Keratinocyte (primary cell): Measurements from ENCODE around the gene S100A1. TPM values are rescaled to one million over a fixed set of nuclear protein-coding genes. Genes with fewer than 3 reads are reported as not detected.

Source experiments
- DNase-seq: peaks from one replicate; pipeline ENCODE4 v3.0.0-alpha.2; 2011; ENCODE audit warnings: low read depth, missing footprints, low spot score
- FAIRE-seq: peaks from 2 replicates; lab custom pipeline; 2011; peaks lifted over from hg19 to GRCh38; lab: Jason Lieb, UNC
- H2AFZ ChIP-seq: 2 replicates; pipeline ENCODE4 v1.6.0; 2012; ENCODE audit warnings: low read length, control low read depth, inconsistent platforms; ENCODE audit not compliant: control insufficient read depth
- H3K27ac ChIP-seq: 2 replicates; pipeline ENCODE4 v1.5.1; 2011; ENCODE audit warnings: low read length; ENCODE audit not compliant: control insufficient read depth, insufficient read depth
- H3K27me3 ChIP-seq: 3 replicates; pipeline ENCODE4 v1.6.0; 2011; ENCODE audit warnings: low read length; ENCODE audit not compliant: control insufficient read depth, insufficient read depth; ENCODE audit errors: extremely low read depth
- H3K36me3 ChIP-seq, 2 experiments: 2 replicates in 1 of 2; 3 replicates in 1 of 2; pipeline ENCODE4 v1.5.1; 2011; ENCODE audit warnings: low read length in 2 of 2, mild to moderate bottlenecking in 1 of 2; ENCODE audit not compliant: control insufficient read depth in 2 of 2, insufficient read depth in 2 of 2; ENCODE audit errors: extremely low read depth in 1 of 2
- H3K4me1 ChIP-seq: 3 replicates; pipeline ENCODE4 v1.5.1; 2011; ENCODE audit warnings: low read length; ENCODE audit not compliant: control insufficient read depth, insufficient read depth; ENCODE audit errors: extremely low read depth
- H3K4me2 ChIP-seq: 3 replicates; pipeline ENCODE4 v1.6.0; 2011; ENCODE audit warnings: low read depth, low read length; ENCODE audit not compliant: control insufficient read depth, insufficient read depth; ENCODE audit errors: extremely low read depth
- H3K4me3 ChIP-seq, 3 experiments: fragments of 200-600 bp in 1 of 3; sonication (generic) in 1 of 3; 2 replicates in 2 of 3; 3 replicates in 1 of 3; pipeline ENCODE4 v1.5.1; 2011 to 2016; ENCODE audit warnings: low read length in 3 of 3, mild to moderate bottlenecking in 3 of 3, control low read depth in 2 of 3, inconsistent platforms in 1 of 3, low read depth in 1 of 3, mixed read lengths in 1 of 3, mixed run types in 1 of 3, moderate library complexity in 1 of 3; ENCODE audit not compliant: control insufficient read depth in 2 of 3, insufficient read depth in 2 of 3; ENCODE audit errors: extremely low read depth in 1 of 3
- H3K79me2 ChIP-seq: 2 replicates; pipeline ENCODE4 v1.6.0; 2012; ENCODE audit warnings: low read length; ENCODE audit not compliant: control insufficient read depth, insufficient read depth
- H3K9ac ChIP-seq: 3 replicates; pipeline ENCODE4 v1.6.0; 2011; ENCODE audit warnings: low read length; ENCODE audit not compliant: control insufficient read depth, insufficient read depth; ENCODE audit errors: extremely low read depth
- H3K9me1 ChIP-seq: 3 replicates; pipeline ENCODE4 v1.6.0; 2011; ENCODE audit warnings: low read length; ENCODE audit not compliant: control insufficient read depth, insufficient read depth; ENCODE audit errors: extremely low read depth
- H3K9me3 ChIP-seq: 2 replicates; pipeline ENCODE4 v1.5.1; 2012; ENCODE audit warnings: low read depth, low read length; ENCODE audit not compliant: control insufficient read depth
- H4K20me1 ChIP-seq: 3 replicates; pipeline ENCODE4 v1.6.0; 2011; ENCODE audit warnings: low read length; ENCODE audit not compliant: control insufficient read depth, insufficient read depth; ENCODE audit errors: extremely low read depth
- CTCF ChIP-seq, 3 experiments: IDR thresholded peaks in 1 of 3; conservative IDR thresholded peaks in 1 of 3; optimal IDR thresholded peaks in 1 of 3; 2 replicates in 2 of 3; 3 replicates in 1 of 3; pipeline versions ENCODE3 to v1.5.1; 2011; ENCODE audit warnings: low read length in 3 of 3, mild to moderate bottlenecking in 3 of 3, moderate library complexity in 2 of 3, control low read depth in 1 of 3, inconsistent platforms in 1 of 3; ENCODE audit not compliant: insufficient read depth in 2 of 3; ENCODE audit errors: extremely low read depth in 1 of 3
- EZH2 ChIP-seq: IDR thresholded peaks from one replicate; pipeline ENCODE4 v1.6.1; 2012; ENCODE audit warnings: inconsistent platforms, mild to moderate bottlenecking, low read length, moderate library complexity
- dilution Hi-C: fragments of 300-500 bp; cut with MboI; formaldehyde crosslinking; loops from one replicate; pipeline ENCODE4 v1.7.0; 2020; ENCODE audit warnings: low sequenced_read_pairs; ENCODE audit not compliant: extremely low pct_ligation_motif_present
- polyA plus RNA-seq, 5 experiments: library from polyadenylated mRNA; depleted of rRNA in 3 of 5; stranded (reverse) in 3 of 5; stranded (forward) in 1 of 5; unstranded in 1 of 5; fragments of >200 nt; gene quantifications; 1 replicate in 1 of 5; 2 replicates in 3 of 5; 3 replicates in 1 of 5; pipeline versions ENCODE4 v1.2.1 to v1.2.3, GENCODE V29; 2011 to 2012; ENCODE audit warnings: missing spikeins in 2 of 5, low read depth in 1 of 5, low replicate concordance in 1 of 5

Gene S100A1
- polyA plus RNA-seq, 1 donor (not counting 4 experiments of a cell fraction or from before 2014, with no cell fraction given): 0.12 TPM

GRCh38 chr1:153633754-153634665 is 5.8 kb downstream of the S100A1 start, which contains the start of gene CHTOP:
Gene CHTOP (plus strand): TSS chr1:153634066. CDS start chr1:153636589, 2,523 bp downstream.
- dilution Hi-C loops: no loop called here
- Histone ChIP-seq H3K9me1 (no peaks in the 10 kb centered on the region), H3K4me1 (peaks cover 13% of the 10 kb centered on the region), H3K9me3 (no peaks in the 10 kb centered on the region), H3K36me3 (peaks cover 13 to 30% of the 10 kb centered on the region in 2 experiments), H3K9ac (peak within 1 kb of the TSS; percentile 100), H3K27me3 (no peaks in the 10 kb centered on the region), H3K4me3 (peak within 1 kb of the TSS; percentile 97 to 99 (median 99)), H4K20me1 (no peaks in the 10 kb centered on the region), H2AFZ (peak within 1 kb of the TSS; percentile 86), H3K79me2 (peaks cover 40% of the 10 kb centered on the region), H3K4me2 (peak within 1 kb of the TSS; percentile 100), H3K27ac (peak within 1 kb of the TSS; percentile 100)
- no peak for TF ChIP-seq CTCF (optimal IDR thresholded peaks at IDR 0.05 in 1 of 3, IDR thresholded peaks at IDR 0.05 in 1 of 3, conservative IDR thresholded peaks at IDR 0.05 in 1 of 3; ENCODE audit: extremely low read depth in 1 of 3, insufficient read depth in 2 of 3, low read length in 3 of 3)
- no peak for TF ChIP-seq EZH2
- DNase-seq: peak; percentile 80
- FAIRE-seq: peak; percentile 78

GRCh38 chr1:153635872-153636271 is 7.6 kb downstream of the S100A1 start:
- FAIRE-seq: no peak

More at GRCh38 chr1:153635872-153636271, 7.6 kb downstream of the S100A1 start:
- Histone ChIP-seq H3K9ac (no peak overlapping the region), H3K4me2 (peak overlapping the region; percentile 0), H4K20me1 (peaks cover 2% of the 10 kb centered on the region), H3K27me3 (no peaks in the 10 kb centered on the region), H3K79me2 (peaks cover 48% of the 10 kb centered on the region), H3K4me3 (no peak overlapping the region), H2AFZ (no peak overlapping the region), H3K4me1 (peaks cover 13% of the 10 kb centered on the region), H3K9me1 (no peaks in the 10 kb centered on the region), H3K9me3 (no peaks in the 10 kb centered on the region), H3K27ac (no peak overlapping the region), H3K36me3 (peaks cover 18 to 45% of the 10 kb centered on the region in 2 experiments)
- TF ChIP-seq CTCF (optimal IDR thresholded peaks at IDR 0.05 in 1 of 3, IDR thresholded peaks at IDR 0.05 in 1 of 3, conservative IDR thresholded peaks at IDR 0.05 in 1 of 3; ENCODE audit: extremely low read depth in 1 of 3, insufficient read depth in 2 of 3, low read length in 3 of 3): no peak
- TF ChIP-seq EZH2: no peak
- DNase-seq: no peak
- dilution Hi-C loops: no loop called here
